NCI-H345 treated with DMSO at 0.1 percent for 48 hours (cell line): Measurements from ENCODE around the gene PYGO1.
"Not testable (repeated sequence)": the region's sequence is repeated elsewhere in the genome, so short reads cannot be mapped to it uniquely, and the experiment has no call there.

Experiments
- DNase-seq: peaks from one replicate; lab custom pipeline; 2025; ENCODE audit not compliant: unreplicated experiment; lab: John Stamatoyannopoulos, UW

The PYGO1 gene

GRCh38 chr15:55588070-55588814, at the start of gene PYGO1:
PYGO1 (minus strand) TSS chr15:55588345; CDS start chr15:55587883, 462 bp downstream.
- no peak for DNase-seq

- no peak for DNase-seq
Observed at GRCh38 chr15:55637086-55637485, 48.9 kb upstream of the PYGO1 start.

GRCh38 chr15:55633731-55634130, 45.6 kb upstream of the PYGO1 start:
- DNase-seq, result no peak

- no peak for DNase-seq
Observed at GRCh38 chr15:55632434-55632833, 44.3 kb upstream of the PYGO1 start.

GRCh38 chr15:55630858-55631257, 42.7 kb upstream of the PYGO1 start:
- no peak for DNase-seq

GRCh38 chr15:55628369-55628730, 40.2 kb upstream of the PYGO1 start:
- DNase-seq, result no peak

- DNase-seq, result no peak
Observed at GRCh38 chr15:55627730-55628368, 39.7 kb upstream of the PYGO1 start.

- DNase-seq, result no peak
Observed at GRCh38 chr15:55619783-55620182, 31.6 kb upstream of the PYGO1 start.

GRCh38 chr15:55618387-55618786, 30.2 kb upstream of the PYGO1 start:
- DNase-seq, result no peak

- DNase-seq, result no peak
Observed at GRCh38 chr15:55615445-55615844, 27.3 kb upstream of the PYGO1 start.

- DNase-seq, result no peak
Observed at GRCh38 chr15:55613727-55614126, 25.6 kb upstream of the PYGO1 start.

GRCh38 chr15:55606214-55606613, 18.1 kb upstream of the PYGO1 start:
- DNase-seq, result no peak

- DNase-seq, result no peak
Observed at GRCh38 chr15:55601374-55601773, 13.2 kb upstream of the PYGO1 start.

GRCh38 chr15:55599439-55599838, 11.3 kb upstream of the PYGO1 start:
- DNase-seq, result no peak

- not testable (repeated sequence) for DNase-seq
Observed at GRCh38 chr15:55593019-55593418, 4.9 kb upstream of the PYGO1 start.

GRCh38 chr15:55590788-55591187, 2.6 kb upstream of the PYGO1 start:
- DNase-seq, result no peak

GRCh38 chr15:55589287-55589686, 1.1 kb upstream of the PYGO1 start:
- no peak for DNase-seq

GRCh38 chr15:55588815-55589115, 620 bp upstream of the PYGO1 start:
- DNase-seq, result no peak

- DNase-seq, result no peak
Observed at GRCh38 chr15:55587321-55588069, 650 bp downstream of the PYGO1 start.

GRCh38 chr15:55586808-55587207, 1.3 kb downstream of the PYGO1 start:
- DNase-seq, result no peak

GRCh38 chr15:55576943-55577342, 11.2 kb downstream of the PYGO1 start:
- DNase-seq, result no peak

GRCh38 chr15:55574096-55574495, 14.0 kb downstream of the PYGO1 start:
- DNase-seq, result no peak
